ENCODE measurements around the gene UNC45B.
"Not testable (repeated sequence)": the region's sequence is repeated elsewhere in the genome, so short reads cannot be mapped to it uniquely, and the experiment has no call there.

Gene UNC45B

GRCh38 chr17:35144840-35145239 is 2.8 kb upstream of the UNC45B start:
- no peak for DNase-seq

DNA sequence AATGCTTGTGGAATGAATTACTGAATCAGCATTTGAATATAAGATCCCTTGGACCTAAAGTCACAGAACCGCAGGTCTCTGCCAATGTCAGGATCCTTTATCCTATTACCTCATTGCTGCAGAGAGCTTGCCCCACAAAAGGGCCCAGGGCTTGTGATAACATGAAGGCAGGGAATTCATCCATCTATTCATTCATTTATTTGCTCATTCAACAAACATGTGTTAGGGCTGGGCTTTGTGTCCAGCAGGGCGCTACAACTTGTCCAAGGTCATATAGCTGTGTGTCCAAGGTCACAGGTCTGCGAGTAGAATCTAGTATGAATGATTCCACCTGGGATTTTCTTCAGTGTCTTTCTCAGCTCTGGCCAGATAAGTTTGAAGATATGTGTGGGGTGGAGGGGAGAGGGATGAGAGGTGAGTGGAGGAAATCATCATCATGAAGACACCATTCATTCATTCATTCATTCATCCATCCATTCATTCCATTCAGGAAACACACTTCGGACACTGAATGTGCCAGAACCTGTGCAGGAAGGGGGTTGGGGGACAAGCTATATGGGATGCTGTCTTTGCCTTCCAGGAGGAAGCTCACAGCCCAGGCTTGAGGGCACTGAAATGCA is 1.3 kb upstream of the UNC45B start:
- no peak for DNase-seq

DNA sequence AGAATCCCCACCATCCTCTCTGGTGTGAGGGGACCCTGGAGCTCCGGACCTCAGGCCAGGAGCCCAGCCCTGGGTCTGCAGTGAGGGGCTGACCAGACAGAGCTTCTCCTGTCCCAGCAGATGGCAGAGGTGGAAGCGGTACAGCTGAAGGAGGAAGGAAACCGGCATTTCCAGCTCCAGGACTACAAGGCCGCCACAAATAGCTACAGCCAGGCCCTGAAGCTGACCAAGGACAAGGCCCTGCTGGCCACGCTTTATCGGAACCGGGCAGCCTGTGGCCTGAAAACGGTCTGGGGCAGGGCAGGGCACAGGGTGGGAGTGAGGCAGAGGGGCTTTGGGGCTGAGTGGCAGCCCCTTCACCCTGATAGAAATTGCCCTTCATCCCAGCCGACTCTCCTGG is 527 bp downstream of the UNC45B start:
- DNase-seq: no peak

- no peak for DNase-seq
These were observed 2.3 kb downstream of the UNC45B start for GRCh38 chr17:35149941-35150340.

DNA sequence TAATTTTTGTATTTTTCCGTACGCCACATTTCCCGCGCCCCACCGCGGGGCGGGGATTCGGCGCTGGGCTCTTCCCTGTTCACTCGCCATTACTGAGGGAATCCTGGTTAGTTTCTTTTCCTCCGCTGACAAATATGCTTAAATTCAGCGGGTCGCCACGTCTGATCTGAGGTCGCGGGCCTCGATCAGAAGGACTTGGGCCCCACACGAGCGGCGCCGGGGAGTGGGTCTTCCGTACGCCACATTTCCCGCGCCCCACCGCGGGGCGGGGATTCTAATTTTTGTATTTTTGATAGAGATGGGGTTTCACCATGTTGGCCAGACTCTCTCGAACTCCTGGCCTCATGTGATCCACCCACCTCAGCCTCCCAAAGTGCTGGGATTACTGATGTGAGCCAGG is 3.5 kb downstream of the UNC45B start:
- not testable (repeated sequence) for DNase-seq

- no peak for DNase-seq
These were observed 5.0 kb downstream of the UNC45B start for GRCh38 chr17:35152421-35153140.

DNA sequence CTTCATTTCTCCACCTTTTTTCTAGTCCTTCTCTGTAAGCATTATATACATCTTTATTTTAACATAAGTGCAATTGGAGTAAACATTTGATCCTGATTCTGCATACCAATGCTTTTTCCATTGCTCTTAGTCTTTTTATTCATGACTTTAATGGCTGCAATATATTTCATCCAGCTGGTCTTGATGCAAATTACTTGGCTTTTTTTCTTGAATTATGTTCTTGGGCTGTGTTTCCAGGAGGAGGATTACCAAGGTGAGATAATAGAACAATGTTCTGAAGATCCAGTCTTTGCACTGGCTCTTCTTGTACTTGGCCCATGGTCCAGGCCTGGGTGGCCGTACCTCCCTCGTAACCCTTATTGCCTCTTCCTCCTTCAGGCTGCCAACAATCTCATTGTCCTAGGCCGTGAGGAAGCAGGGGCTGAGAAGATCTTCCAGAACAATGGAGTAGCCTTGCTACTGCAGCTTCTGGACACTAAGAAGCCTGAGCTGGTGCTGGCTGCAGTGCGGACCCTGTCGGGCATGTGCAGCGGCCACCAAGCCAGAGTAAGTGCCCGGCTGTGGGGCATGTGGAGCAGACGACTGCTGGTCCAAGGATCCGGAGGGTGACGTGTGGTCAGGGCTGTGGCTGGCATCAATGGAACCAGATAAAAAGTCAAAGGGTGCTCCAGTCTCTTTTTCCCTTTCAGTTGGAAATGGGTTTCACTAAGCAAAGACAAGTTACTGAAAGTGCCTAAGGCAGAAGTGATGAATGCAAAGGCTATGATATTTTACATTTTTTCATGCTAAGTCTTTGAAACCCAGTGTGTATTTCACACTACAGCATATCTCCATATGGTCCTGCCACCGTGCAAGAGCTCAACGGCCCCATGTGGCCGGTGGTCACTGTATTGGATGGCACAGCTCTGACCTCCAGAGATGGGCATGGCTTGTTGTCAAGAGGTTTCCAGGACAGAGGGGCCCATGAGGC is 6.9 kb downstream of the UNC45B start:
- DNase-seq: no peak

DNA sequence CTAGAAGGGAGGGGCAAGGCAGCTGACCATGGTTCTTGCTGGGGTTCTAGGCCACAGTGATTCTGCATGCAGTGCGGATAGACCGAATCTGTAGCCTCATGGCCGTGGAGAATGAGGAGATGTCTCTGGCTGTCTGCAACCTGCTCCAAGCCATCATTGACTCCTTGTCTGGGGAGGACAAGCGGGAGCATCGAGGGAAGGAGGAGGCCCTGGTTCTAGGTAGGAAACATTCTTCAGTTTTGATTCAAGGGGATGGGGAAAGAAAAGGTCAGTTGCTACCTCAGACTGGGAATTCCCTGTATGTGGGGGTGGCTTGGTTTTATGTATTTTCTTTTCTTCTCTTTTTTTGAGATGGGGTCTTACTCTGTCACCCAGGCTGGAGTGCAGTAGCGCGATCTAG is 7.6 kb downstream of the UNC45B start:
- DNase-seq: no peak

- DNase-seq: no peak
These were observed 12.3 kb downstream of the UNC45B start for GRCh38 chr17:35159940-35160339.

- no peak for DNase-seq
These were observed 13.0 kb downstream of the UNC45B start for GRCh38 chr17:35160354-35161201.

- no peak for DNase-seq
These were observed 13.7 kb downstream of the UNC45B start for GRCh38 chr17:35161281-35161761.

- DNase-seq: no peak
These were observed 15.1 kb downstream of the UNC45B start for GRCh38 chr17:35162755-35163154.

GRCh38 chr17:35163886-35164285 is 16.3 kb downstream of the UNC45B start:
- DNase-seq: no peak

DNA sequence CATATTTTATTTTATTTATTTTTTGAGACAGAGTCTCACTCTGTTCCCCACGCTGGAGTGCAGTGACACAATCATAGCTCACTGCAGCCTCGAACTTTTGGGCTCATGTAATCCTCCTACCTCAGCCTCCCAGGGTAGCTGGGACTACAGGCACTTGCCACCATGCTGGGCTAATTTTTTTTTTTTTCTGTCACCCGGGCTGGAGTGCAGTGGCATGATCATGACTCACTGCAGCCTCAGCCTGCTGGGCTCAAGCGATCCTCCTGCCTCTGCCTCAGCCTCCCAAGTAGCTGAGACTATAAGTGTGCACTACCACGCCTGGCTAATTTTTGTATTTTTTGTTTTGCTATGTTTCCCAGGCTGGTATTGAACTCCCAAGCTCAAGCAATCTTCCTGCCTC is 17.1 kb downstream of the UNC45B start:
- DNase-seq: no peak

DNA sequence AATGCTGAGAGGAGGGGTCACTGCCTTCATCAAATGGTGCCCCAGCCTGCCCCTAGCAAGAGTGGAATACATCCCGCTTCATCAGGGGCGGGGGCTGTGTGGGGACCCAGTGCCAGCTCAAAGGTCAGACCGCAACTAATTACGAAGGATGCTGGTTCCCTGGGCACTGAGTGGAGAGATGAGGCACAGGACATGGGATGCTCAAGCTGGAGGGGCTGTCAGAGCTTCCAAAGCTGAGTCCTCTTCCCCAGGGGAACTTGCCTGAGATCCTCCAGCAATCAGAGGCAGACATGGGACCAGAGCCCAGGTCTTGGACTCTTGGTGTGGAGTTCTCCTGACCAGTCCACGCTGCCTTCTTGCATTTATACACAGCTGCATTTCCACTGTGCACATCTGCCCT is 18.9 kb downstream of the UNC45B start:
- no peak for DNase-seq

DNA sequence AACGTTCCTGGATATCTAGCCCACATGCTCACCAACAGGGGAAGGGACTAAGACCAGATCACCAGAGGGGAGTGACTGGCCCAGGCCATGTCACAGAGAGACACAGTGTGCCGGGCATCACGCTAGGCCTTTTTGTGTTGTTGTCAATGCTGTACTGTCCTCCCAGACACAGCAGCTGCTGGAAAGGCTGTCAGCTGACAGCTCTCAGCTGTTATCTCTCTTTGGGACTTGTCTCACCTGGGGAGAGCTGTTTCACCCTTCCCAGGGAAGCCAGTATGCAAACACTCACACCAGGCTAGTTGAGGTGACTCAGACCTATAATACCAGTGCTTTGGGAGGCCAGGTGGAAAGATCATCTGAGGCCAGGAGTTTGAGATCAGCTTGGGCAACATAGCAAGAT is 19.4 kb downstream of the UNC45B start:
- no peak for DNase-seq

DNA sequence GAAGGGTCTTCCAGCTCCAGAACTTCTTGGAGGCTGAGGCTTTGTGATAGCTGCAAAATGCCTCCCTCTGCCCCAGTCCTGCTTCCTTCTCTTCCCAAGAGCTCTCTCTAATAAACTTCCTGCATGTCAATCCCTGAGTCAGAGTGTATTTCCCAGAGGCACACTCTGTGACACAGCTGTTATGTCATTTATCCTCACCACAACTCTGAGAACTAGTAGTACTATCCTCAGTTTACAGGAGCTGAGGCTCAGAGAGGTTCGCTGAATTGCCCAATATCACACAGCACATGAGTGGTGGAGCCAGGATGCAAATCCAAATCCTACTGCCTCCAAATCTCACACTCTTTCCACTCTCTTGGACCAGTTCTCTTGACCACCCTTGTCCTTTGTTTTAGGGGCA is 20.0 kb downstream of the UNC45B start:
- no peak for DNase-seq

GRCh38 chr17:35169835-35170363 is 22.3 kb downstream of the UNC45B start:
- no peak for DNase-seq

- no peak for DNase-seq
These were observed 23.6 kb downstream of the UNC45B start for GRCh38 chr17:35170968-35171771.

- DNase-seq: no peak
These were observed 24.2 kb downstream of the UNC45B start for GRCh38 chr17:35171834-35172233.

DNA sequence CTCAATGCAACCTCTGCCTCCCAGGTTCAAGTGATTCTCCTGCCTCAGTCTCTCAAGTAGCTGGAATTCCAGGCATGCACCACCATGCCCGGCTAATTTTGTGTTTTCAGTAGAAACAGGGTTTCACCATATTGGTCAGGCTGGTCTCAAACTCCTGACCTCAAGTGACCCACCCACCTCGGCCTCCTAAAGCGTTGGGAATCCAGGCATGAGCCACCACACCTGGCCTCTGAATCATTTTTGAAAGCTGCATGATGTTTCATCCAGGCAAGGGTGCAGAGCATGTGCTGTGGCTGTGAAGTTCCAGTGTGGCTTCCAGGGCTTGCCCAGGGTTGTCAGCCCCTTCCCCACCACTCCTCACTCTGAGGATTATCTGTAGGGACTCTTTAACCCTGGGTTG is 24.7 kb downstream of the UNC45B start:
- not testable (repeated sequence) for DNase-seq

Data from NCI-H82 (cell line).